ENCODE data around the gene RTF2. TPM values are rescaled to one million over a fixed set of nuclear protein-coding genes. Genes with fewer than 3 reads are reported as not detected.

The RTF2 gene
- total and polyA plus RNA-seq, 8 donors, result 68.2 to 133 (median 127) TPM

DNA sequence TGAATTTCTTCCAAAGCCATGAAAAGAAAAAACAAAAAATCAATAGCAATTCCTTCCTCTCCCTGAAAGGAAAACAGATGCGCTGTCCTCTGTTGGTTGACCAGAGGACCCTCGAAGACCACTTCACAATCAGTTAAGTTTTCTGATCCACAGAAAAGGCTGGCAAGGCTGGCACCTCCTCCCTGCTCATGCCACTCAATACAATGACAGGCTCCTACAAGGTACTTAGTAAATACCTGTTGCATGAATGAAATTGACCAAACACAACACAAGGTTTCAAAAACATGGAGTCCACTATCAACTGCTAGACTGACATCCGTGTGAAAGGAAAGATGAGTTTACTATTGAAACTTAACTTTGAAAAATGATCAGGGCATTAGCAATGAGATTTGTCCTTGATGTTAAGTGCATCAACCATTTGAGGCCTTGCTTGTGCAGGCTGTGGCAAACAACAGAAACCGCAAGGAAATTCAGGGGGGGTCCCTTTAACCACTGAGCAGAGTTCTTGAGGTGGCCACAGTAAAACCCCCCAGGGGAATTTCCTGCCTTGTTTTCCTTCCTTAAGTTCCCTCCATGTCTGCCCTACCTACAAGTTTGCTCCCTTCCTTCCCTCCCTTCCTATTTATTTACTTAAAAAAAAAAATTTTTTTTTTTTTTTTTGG is 27.9 kb upstream of the RTF2 start:
- Histone ChIP-seq H3K9me3 (no peaks in the 10 kb centered on the region), H3K4me3 (no peak overlapping the region), H3K36me3 (peaks cover 0 to under 1% of the 10 kb centered on the region in 2 donors), H3K4me1 (peaks cover 4 to 25% of the 10 kb centered on the region in 2 donors), H3K27ac (peak overlapping the region; percentile 46 to 55), H3K27me3 (peaks cover 0 to 13% of the 10 kb centered on the region in 2 donors)
- TF ChIP-seq, protein P1, sequence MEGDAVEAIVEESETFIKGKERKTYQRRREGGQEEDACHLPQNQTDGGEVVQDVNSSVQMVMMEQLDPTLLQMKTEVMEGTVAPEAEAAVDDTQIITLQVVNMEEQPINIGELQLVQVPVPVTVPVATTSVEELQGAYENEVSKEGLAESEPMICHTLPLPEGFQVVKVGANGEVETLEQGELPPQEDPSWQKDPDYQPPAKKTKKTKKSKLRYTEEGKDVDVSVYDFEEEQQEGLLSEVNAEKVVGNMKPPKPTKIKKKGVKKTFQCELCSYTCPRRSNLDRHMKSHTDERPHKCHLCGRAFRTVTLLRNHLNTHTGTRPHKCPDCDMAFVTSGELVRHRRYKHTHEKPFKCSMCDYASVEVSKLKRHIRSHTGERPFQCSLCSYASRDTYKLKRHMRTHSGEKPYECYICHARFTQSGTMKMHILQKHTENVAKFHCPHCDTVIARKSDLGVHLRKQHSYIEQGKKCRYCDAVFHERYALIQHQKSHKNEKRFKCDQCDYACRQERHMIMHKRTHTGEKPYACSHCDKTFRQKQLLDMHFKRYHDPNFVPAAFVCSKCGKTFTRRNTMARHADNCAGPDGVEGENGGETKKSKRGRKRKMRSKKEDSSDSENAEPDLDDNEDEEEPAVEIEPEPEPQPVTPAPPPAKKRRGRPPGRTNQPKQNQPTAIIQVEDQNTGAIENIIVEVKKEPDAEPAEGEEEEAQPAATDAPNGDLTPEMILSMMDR (IDR thresholded peaks at IDR 0.05), result no peak
- intact Hi-C loops (cut with DNase I), result no loop called here
- no peak for DNase-seq
- no peak for ATAC-seq

DNA sequence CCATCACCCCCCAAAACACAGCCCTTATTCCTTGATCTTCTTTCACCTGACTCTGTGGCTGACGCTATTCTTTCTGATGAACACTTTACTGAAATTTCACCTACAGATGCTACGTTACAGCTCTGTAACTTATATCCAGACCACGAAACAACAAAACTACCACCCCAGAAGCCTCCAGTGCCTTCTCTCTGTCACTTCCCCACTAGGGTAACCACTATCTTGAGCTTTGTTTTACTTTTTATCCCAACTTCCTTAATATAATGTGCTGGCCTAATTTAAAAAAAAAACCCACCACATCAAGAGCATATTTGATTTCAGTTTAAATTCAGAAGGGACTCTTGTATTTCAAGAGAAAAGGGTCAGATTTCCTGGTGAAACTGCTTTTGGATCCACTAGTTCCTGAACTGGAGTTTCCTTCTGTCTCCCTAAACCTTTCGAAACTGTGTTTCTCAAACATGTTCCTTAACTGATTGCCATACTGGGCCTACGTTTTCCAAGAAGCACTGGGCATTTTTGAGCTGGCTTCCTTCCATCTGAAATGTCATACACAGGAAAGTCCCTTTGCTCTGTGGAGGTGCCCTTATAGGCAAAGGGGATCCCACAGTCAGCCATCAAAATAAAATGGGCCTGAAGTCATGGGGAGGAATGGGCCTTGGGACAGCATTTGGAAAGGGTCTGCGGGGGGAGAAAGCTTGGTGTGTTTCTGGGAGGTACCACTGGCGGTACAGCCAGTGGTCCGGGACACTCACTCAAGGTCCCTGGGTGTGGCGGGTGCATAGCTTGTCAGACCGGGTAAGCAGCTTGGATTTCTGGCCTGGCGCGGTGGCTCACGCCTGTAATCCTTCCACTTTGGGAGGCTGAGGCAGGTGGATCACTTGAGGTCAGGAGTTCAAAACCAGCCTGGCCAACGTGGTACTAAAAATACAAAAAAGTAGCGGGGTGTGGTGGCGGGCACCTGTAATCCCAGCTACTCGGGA is 25.8 kb upstream of the RTF2 start:
- DNase-seq, result no peak
- H3K4me3 ChIP-seq, result no peak overlapping the region
- H3K4me1 ChIP-seq, result peaks cover 4 to 25% of the 10 kb centered on the region in 2 donors
- H3K27me3 ChIP-seq, result peaks cover 0 to 15% of the 10 kb centered on the region in 2 donors
- no peak for ATAC-seq
- intact Hi-C loops (cut with DNase I), result no loop called here
- no peaks in the 10 kb centered on the region for H3K9me3 ChIP-seq
- peak overlapping the region; percentile 29 to 50 for H3K27ac ChIP-seq
- H3K36me3 ChIP-seq, result peaks cover 0 to 5% of the 10 kb centered on the region in 2 donors
- TF ChIP-seq, protein P1 (IDR thresholded peaks at IDR 0.05), result no peak

DNA sequence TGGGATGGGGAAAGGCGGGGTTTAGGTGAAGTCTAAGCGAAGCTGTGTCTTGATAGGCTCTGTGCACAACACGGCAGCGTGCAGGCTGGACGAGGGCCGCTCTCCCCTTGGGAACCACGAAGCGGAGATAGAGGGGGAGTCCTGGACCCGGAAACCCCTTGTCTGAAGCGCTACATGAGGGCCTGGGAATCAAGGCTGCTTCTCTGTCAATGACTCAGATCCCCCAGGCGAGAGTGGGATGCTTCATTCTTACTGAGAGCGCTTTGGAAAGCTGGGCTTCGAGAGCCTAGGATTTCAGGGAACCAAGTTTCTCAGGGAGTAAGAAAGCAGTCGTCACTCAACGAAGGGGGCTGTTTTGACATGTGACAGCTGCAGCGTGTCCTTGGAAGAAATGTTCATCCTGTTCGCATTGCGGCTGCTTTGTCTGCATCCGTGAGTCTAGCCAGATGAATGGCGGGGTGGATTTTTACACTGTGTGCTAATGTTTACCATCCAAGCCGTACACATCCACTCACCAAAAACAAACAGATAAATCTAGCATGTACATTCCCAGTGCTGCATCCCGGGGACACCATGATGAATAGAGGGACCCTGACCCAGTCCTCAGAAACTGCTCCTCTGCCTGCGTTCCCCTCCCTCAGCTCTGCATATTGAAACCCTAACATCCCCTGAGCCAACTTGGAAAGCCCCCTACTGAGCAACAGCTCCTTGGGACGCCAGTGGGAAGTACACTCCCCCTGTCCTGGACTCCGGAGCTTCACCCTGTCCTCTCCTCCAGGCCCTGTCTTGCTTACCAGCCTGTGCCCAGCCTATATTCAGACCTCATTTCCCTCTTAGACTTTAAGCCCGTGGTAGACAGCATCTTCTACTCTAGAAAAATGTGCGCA is 24.5 kb upstream of the RTF2 start:
- no peaks in the 10 kb centered on the region for H3K9me3 ChIP-seq
- H3K27ac ChIP-seq, result peak overlapping the region in 1 of 2 donors; percentile 19
- H3K4me1 ChIP-seq, result peaks cover 4 to 25% of the 10 kb centered on the region in 2 donors
- TF ChIP-seq, protein P1 (IDR thresholded peaks at IDR 0.05), result no peak
- peaks cover 0 to 15% of the 10 kb centered on the region in 2 donors for H3K27me3 ChIP-seq
- H3K4me3 ChIP-seq, result no peak overlapping the region
- ATAC-seq (peak; percentile 25), DNase-seq (peak in 2 of 4 donors; percentile 82 to 84)
- intact Hi-C loops (cut with DNase I), result no loop called here
- peaks cover 0 to 5% of the 10 kb centered on the region in 2 donors for H3K36me3 ChIP-seq

DNA sequence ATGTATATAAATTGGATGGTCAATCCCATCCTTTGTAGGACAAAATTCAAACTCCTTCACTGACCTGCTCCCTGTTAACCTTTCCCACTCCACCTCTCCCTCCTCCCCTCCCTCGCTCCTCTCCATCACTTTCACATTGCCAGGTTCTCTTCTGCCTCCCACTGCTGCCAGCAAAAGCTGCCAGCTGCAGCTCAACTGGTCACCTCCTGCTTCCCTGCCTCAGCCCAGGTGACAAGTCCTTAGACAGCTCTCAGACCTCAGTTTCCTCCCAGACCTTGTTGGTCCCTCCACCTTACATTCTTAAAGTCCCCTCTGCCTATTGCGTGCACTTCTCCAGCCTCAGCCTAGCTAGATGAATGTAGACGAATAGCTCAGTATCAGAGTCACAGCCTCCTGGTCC is 23.3 kb upstream of the RTF2 start:
- H3K4me1 ChIP-seq, result peaks cover 4 to 19% of the 10 kb centered on the region in 2 donors
- H3K27ac ChIP-seq, result no peak overlapping the region
- no peak for ATAC-seq
- TF ChIP-seq, protein P1 (IDR thresholded peaks at IDR 0.05), result no peak
- peaks cover 0 to 15% of the 10 kb centered on the region in 2 donors for H3K27me3 ChIP-seq
- no peak overlapping the region for H3K4me3 ChIP-seq
- DNase-seq, result no peak
- peaks cover 0 to 5% of the 10 kb centered on the region in 2 donors for H3K36me3 ChIP-seq
- intact Hi-C loops (cut with DNase I), result no loop called here
- no peaks in the 10 kb centered on the region for H3K9me3 ChIP-seq
